Measurements from ENCODE around the gene CAPN9.
"Not testable (repeated sequence)": the region's sequence is repeated elsewhere in the genome, so short reads cannot be mapped to it uniquely, and the experiment has no call there.

The CAPN9 gene

DNA sequence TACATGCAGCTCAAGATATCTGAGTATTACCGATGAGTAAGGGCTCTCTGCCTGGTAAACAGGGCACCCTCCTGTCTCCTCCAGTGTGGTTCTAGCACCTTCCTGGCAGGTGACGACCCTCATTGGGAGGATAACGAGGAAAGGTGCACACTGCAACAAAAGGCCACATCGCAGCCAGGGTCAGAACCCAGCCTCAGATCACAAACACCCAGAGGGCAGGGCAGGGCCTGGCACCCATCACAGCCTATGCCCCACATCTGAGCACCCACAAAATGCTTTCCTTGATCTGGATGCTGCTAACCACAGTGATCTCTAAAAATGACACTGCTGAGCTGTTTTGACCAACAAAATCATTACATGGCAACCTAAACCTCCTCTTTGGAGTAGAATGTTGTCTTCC is 97.4 kb downstream of the CAPN9 start:
- in situ Hi-C loops (cut with MboI; ENCODE audit: low sequenced_read_pairs) = no loop called here

DNA sequence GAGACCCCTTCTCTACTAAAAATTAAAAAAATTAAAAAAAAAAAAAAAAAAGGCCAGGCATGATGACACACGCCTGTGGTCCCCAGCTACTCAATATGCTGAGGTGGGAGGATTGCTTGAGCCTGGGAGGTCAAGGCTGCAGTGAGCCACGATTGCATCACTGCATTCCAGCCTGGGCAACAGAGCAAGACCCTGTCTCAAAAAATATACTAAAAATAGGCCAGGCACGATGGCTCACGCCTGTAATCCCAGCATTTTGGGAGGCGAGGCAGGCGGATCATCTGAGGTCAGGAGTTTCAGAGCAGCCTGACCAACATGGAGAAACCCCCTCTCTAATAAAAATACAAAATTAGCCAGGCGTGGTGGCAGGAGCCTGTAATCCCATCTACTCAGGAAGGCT is 98.0 kb downstream of the CAPN9 start:
- in situ Hi-C loops (cut with MboI; ENCODE audit: low sequenced_read_pairs) = not testable (repeated sequence)

DNA sequence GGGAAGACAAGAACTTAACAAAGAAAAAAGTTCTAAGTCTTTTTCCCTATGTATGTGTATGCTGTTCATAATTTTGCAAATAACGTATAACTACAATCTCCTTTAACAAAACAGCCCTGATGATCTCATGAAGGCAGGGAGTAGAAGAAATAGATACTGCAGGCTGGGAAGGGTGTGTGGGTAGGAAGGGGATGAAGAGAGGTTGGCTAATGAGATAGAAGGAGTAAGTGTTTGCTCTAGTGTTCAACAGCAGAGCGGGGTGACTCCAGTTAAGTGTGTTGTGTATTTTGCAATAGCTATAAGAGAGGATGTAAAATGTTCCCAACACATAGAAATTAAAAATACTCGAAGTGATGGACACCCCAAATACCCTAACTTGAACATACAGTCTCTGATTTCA is 101.0 kb downstream of the CAPN9 start:
- in situ Hi-C loops (cut with MboI; ENCODE audit: low sequenced_read_pairs) = no loop called here

DNA sequence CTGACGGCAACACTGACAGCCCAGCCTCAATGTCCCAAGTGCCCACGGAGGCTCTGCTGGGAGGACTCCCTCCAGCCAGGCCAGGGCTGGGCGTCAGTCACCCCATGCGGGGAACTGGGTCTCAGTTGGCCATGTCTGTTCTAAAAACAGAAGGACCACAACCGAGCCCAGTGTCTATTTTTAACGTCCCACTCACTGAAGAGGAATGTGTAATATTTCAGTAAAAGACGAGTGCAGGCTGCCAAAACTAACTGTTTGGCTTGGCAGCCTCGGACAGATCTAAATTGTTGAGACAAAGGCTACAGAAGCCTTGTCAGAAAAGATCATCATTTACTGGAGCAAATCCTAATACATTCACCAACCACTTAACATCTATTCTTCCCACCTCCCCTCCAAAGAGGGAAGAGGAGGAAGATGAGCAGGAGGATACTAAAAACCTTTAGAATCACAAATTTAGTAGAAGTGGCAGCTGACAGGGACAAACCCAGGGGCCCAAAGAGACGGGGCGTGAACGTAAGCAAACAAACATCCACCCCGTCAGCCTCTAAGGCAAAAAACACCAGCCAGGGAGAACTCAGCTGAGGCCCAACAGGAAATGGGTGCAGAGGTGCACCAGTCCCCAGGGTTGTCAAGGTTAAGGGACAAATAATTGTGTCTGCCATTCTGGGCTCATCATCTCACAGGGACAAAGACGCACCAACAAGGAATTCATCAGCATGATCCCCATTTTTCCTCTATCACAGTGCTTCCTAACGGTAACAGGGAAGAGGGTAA is 102.5 kb downstream of the CAPN9 start:
- in situ Hi-C loops (cut with MboI; ENCODE audit: low sequenced_read_pairs) = no loop called here

DNA sequence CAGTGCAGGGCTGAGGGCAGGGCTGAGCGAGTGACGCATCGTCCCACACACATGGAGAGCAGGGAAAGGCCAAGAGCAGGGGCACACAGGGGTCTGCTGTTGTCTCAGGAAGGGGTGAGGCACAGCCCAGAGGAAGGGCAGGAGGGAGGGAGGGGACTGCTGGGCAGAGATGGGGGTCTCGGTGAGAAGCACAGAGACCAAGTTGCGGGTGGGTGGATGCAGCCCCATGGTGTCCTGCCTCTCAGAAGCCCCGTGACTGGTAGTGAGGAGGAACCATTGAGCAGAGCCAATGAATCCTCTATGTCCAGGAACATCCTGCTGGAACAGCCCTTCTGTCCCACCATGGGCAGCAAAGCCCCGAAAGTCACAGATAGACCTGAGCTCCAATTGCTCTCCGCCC is 103.4 kb downstream of the CAPN9 start:
- in situ Hi-C loops (cut with MboI; ENCODE audit: low sequenced_read_pairs) = no loop called here

DNA sequence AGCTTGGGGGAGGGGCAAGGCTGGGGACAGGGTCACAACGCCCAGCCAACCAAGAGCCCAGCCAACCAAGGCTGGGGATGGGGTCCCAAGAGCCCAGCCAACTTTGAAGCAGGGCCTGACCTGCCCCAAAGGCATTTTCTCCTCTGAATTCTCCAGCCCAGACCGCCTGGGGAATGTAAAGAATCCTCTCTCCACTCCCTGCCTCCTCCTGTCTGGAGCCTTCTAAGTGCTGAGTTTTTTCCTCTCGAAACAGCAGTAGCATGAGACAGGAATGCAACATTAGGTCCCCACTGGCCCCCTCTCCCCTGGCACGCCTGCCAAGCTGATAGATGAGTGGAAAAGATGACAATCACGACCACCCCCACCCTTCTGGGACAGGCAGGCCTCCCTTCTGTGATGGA is 104.1 kb downstream of the CAPN9 start:
- in situ Hi-C loops (cut with MboI; ENCODE audit: low sequenced_read_pairs) = no loop called here

Measured in HL-60/S4 (cell line).